Spleen (tissue), 7 donors: ENCODE measurements around the gene HSD17B4.
"Not testable (repeated sequence)": the region's sequence is repeated elsewhere in the genome, so short reads cannot be mapped to it uniquely, and the experiment has no call there.

Source experiments
- CTCF ChIP-seq, 11 experiments: fragments of 200-600 bp in 7 of 11; fragments of 450-650 bp in 4 of 11; sonication (generic) in 4 of 11; IDR thresholded peaks in 8 of 11; conservative IDR thresholded peaks in 3 of 11; 1 replicate in 7 of 11; 2 replicates in 4 of 11; pipeline versions ENCODE4 v1.4.0 to v1.8.0; 2016 to 2021; ENCODE audit warnings: antibody characterized with exemption in 11 of 11, inconsistent platforms in 4 of 11, mild to moderate bottlenecking in 1 of 11
- POLR2AphosphoS5 ChIP-seq, 3 donors: sonication (generic); formaldehyde crosslinking; IDR thresholded peaks; one replicate each; pipeline ENCODE4 v1.5.1; 2017; ENCODE audit warnings: antibody characterized with exemption in 3 of 3
- donor health status: DM: no; HTN: no; CAD: no; lungs with moderate emphysema.
- donor health status: DM: no; HTN: no; CAD: no.
- donor health status: DM: no; HTN: no; CAD: no.

GRCh38 chr5:119432674-119433237, 19.5 kb upstream of the HSD17B4 start:
- TF ChIP-seq CTCF (IDR thresholded peaks at IDR 0.05 in 8 of 11, conservative IDR thresholded peaks at IDR 0.05 in 3 of 11); POLR2AphosphoS5 (IDR thresholded peaks at IDR 0.05): not testable (repeated sequence)
